ENCODE results near the gene CHCT1. TPM values are rescaled to one million over a fixed set of nuclear protein-coding genes. Genes with fewer than 3 reads are reported as not detected.

The CHCT1 gene
- total and polyA plus RNA-seq, 2 of the 8 experiments (the other 6 are each of a cell fraction or from before 2014, with no cell fraction given): 0.06 TPM; not detected in 1

DNA sequence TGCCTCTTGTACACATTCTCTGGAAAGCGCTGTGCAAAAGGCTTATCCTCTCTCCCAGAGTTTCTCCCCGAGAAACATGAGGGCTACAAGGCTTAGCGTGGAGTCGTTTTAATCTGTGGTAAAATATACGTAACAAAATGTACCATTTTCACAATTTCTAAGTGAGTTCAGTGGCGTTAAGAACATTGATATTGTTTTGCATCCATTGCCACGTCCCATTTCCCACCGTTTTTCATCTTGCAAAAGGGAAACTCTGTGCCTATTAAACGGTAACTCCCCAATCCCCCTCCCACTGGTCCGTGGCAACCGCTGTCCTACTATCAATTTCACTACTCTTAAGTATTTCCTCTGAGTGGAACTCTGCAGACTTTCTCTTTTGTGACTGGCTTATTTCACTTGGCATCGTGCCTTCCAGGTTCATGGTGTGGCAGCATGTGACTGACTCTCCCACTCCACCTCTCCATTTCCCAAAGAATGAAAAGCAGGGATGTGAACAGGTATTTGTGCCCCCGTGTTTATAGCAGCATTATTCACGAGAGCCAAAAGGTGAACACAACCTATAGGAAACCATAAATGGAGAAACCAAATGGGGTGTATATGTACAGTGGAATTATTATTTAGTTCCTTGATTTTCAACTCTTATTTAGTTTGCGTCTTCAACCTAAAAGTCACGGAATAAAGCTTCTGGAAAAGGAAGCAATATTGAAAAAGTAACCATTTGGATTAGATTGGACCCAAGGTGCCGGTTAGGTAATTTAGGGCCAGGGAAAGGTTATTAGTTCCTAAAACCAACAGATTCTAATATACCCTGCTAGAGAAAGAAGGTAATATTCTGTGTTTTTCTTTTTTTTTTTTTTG, 29.2 kb upstream of the CHCT1 start:
- Histone ChIP-seq H3K56ac (replicated peaks; ENCODE audit: insufficient read length, low read depth, low read length) (peak overlapping the region; percentile 73), H2BK20ac (ENCODE audit: low read length) (no peak overlapping the region), H2BK5ac (ENCODE audit: low read depth, low read length) (peak overlapping the region; percentile 97), H3K9me3 (ENCODE audit: insufficient read depth in 2 of 2, low read depth in 1 of 2, low read length in 1 of 2) (no peaks in the 10 kb centered on the region), H3K27me3 (replicated peaks in 1 of 4; ENCODE audit: control insufficient read depth in 3 of 4, extremely low read depth in 1 of 4, insufficient read depth in 3 of 4, low read length in 3 of 4) (no peaks in the 10 kb centered on the region), H3K79me2 (ENCODE audit: control insufficient read depth in 1 of 2, insufficient read depth in 2 of 2, low read length in 2 of 2) (peaks cover 6 to 34% of the 10 kb centered on the region in 2 experiments; a peak in 3 of 4 replicates), H2BK12ac (ENCODE audit: low read depth, low read length) (peak overlapping the region; percentile 97), H4K8ac (ENCODE audit: extremely low read depth, insufficient read depth, low read length) (peak overlapping the region; percentile 22; the same call in 1 of the 2 replicates), H2AK5ac (ENCODE audit: low read depth, low read length) (peak overlapping the region; percentile 94; the same call in 1 of the 2 replicates), H3K79me1 (ENCODE audit: low read depth, low read length) (no peaks in the 10 kb centered on the region), H4K5ac (ENCODE audit: insufficient read length, low read depth, low read length) (peak overlapping the region; percentile 88), H3K23ac (ENCODE audit: insufficient read length) (no peak overlapping the region), H2AFZ (ENCODE audit: low read length) (peak overlapping the region; percentile 72; the same call in 1 of the 2 replicates), H3K23me2 (ENCODE audit: low read depth, low read length) (peaks cover 14% of the 10 kb centered on the region), H3K36me3 (ENCODE audit: control insufficient read depth in 2 of 4, insufficient read depth in 4 of 4, low read length in 3 of 4) (no peaks in the 10 kb centered on the region), H3K14ac (ENCODE audit: insufficient read length) (no peak overlapping the region), H3K4me2 (ENCODE audit: insufficient read depth in 1 of 2, low read depth in 2 of 2, low read length in 2 of 2) (peak overlapping the region; percentile 89 to 98), H3K4me3 (ENCODE audit: extremely low read depth in 1 of 4, insufficient read depth in 2 of 4, low read depth in 3 of 4, low read length in 4 of 4) (peak overlapping the region; percentile 80 to 96 (median 90)), H4K20me1 (replicated peaks in 1 of 2; ENCODE audit: control insufficient read depth in 1 of 2, insufficient read depth in 2 of 2, low read length in 2 of 2) (no peaks in the 10 kb centered on the region), H3K18ac (ENCODE audit: extremely low read depth, low read length) (peak overlapping the region; percentile 97), H3K27ac (ENCODE audit: low read depth, low read length) (peak overlapping the region; percentile 97), H3K4me1 (replicated peaks in 1 of 4; ENCODE audit: control insufficient read depth in 3 of 4, insufficient read depth in 4 of 4, low read length in 3 of 4) (peaks cover 0 to 5% (median 4%) of the 10 kb centered on the region in 4 experiments; a peak in 5 of 7 replicates), H3K4ac (replicated peaks; ENCODE audit: insufficient read length, low read depth, low read length) (peak overlapping the region; percentile 7), H4K91ac (replicated peaks; ENCODE audit: insufficient read length, low read length) (peak overlapping the region; percentile 20), H3K9ac (replicated peaks in 1 of 4; ENCODE audit: extremely low read depth in 1 of 4, low read depth in 3 of 4, low read length in 3 of 4) (peak overlapping the region; percentile 87 to 92 (median 90)), H2BK15ac (ENCODE audit: low read length) (peak overlapping the region; percentile 25; the same call in 1 of the 2 replicates), H2BK120ac (replicated peaks; ENCODE audit: low read depth, low read length) (no peak overlapping the region)
- POLR2A ChIA-PET (ENCODE audit: partially characterized antibody): interaction anchor here (1.0 to 1.8 kb wide), 8 partner anchors 8 to 208 kb away, joined by 3 to 6 read pairs (median 3); partner anchors contain the start of gene PPM1D
- DNase-seq (ENCODE audit: low read depth in 1 of 2, low spot score in 2 of 2) (no peak), FAIRE-seq (no peak)
- WGBS, 2 experiments (ENCODE audit: extremely low coverage in 1 of 2, insufficient coverage in 1 of 2, insufficient read length in 1 of 2, insufficient replicate concordance in 2 of 2, low coverage in 1 of 2, low lambda C conversion rate in 2 of 2, missing lambda C conversion rate in 1 of 2): 27% methylated on average over 17 of the region's 17 CpGs; no CpG with 5 or more reads in 1 of the 2 experiments
- CTCF ChIA-PET (ENCODE audit: partially characterized antibody): no interaction called here
- TF ChIP-seq TBP (IDR thresholded peaks at IDR 0.05; ENCODE audit: low read depth, low read length) (no peak), E2F6 (IDR thresholded peaks at IDR 0.05) (peak; percentile 83; the same call in 1 of the 2 replicates), TAF7 (optimal IDR thresholded peaks at IDR 0.05; ENCODE audit: borderline replicate concordance, low read depth, low read length) (no peak), MAX (IDR thresholded peaks at IDR 0.05) (peak; percentile 73), RBBP5 (IDR thresholded peaks at IDR 0.05; ENCODE audit: borderline replicate concordance, low read depth, low read length) (no peak), CBX8 (IDR thresholded peaks at IDR 0.05; ENCODE audit: borderline replicate concordance, low read depth, low read length) (no peak), GTF2F1 (IDR thresholded peaks at IDR 0.05; ENCODE audit: borderline replicate concordance, low read depth, low read length) (no peak), POLR2A (IDR thresholded peaks at IDR 0.05; ENCODE audit: control extremely low read depth in 1 of 2, low read depth in 2 of 2, low read length in 2 of 2) (peak in 1 of 2 experiments; percentile 3; a peak in 1 of 3 replicates)

All from H1 (cell line).